ENCODE data around the gene UROD. TPM values are rescaled to one million over a fixed set of nuclear protein-coding genes. Genes with fewer than 3 reads are reported as not detected.

UROD gene
- total RNA-seq, 2 experiments from 2014 or later: 109 to 113 TPM

GRCh38 chr1:45026446-45026845 lies 14.4 kb downstream of the UROD start:
- Mint-ChIP-seq H3K36me3 (ENCODE audit: low read depth) (no peaks in the 10 kb centered on the region), H3K9me3 (no peaks in the 10 kb centered on the region), H3K27ac (peak overlapping the region; percentile 3), H3K4me1 (ENCODE audit: low read depth) (peaks cover 12% of the 10 kb centered on the region), H3K27me3 (no peaks in the 10 kb centered on the region), H3K4me3 (no peak overlapping the region)
- TF ChIP-seq CTCF (IDR thresholded peaks at IDR 0.05): no peak
- POLR2A ChIA-PET: interaction anchor here (1.2 kb wide), 1 partner anchor 16 kb away, joined by 3 read pairs; no protein-coding TSS in a partner anchor
- intact Hi-C loops (cut with micrococcal nuclease): no loop called here
- CTCF ChIA-PET: no interaction called here
- no peak for DNase-seq
- ATAC-seq: no peak

GRCh38 chr1:45032837-45033236 lies 20.8 kb downstream of the UROD start:
- no peaks in the 10 kb centered on the region for H3K27me3 Mint-ChIP-seq
- no peak overlapping the region for H3K27ac Mint-ChIP-seq
- ChIA-PET POLR2A (interaction anchor here (1.2 kb wide), 1 partner anchor 15 kb away, joined by 3 read pairs; no protein-coding TSS in a partner anchor), CTCF (interaction anchor here (1.5 to 2.8 kb wide), 2 partner anchors 17 to 18 kb away, joined by 5 to 9 read pairs; no protein-coding TSS in a partner anchor)
- ATAC-seq (no peak), DNase-seq (no peak)
- H3K9me3 Mint-ChIP-seq: no peaks in the 10 kb centered on the region
- H3K36me3 Mint-ChIP-seq (ENCODE audit: low read depth): no peaks in the 10 kb centered on the region
- peaks cover 10% of the 10 kb centered on the region for H3K4me1 Mint-ChIP-seq (ENCODE audit: low read depth)
- H3K4me3 Mint-ChIP-seq: no peak overlapping the region
- TF ChIP-seq CTCF (IDR thresholded peaks at IDR 0.05): no peak
- intact Hi-C loops (cut with micrococcal nuclease): no loop called here

DNA sequence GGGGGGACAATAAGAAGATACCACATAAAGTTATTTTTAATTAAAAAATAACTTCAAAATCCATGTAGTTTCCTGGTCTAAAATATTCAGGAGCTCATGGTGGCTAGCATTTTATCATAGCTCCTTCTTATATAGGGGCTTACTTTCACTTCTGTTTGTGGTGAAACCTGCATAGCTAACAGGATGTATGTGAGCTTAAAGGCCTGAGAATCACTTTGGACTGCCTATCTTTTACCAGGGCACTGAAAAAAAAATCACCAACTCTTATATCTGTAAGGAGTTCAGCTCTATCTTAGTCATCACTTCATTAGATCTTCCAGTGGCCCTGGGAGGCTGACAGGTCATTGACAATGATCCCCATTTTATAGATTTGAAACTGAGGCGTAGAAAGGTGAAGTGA lies 21.3 kb downstream of the UROD start:
- no peak overlapping the region for H3K4me3 Mint-ChIP-seq
- peak overlapping the region; percentile 52 for H3K27ac Mint-ChIP-seq
- H3K36me3 Mint-ChIP-seq (ENCODE audit: low read depth): no peaks in the 10 kb centered on the region
- peak; percentile 57 for ATAC-seq
- H3K4me1 Mint-ChIP-seq (ENCODE audit: low read depth): peaks cover 10% of the 10 kb centered on the region
- H3K27me3 Mint-ChIP-seq: no peaks in the 10 kb centered on the region
- CTCF ChIA-PET: interaction anchor here (1.5 to 2.8 kb wide), 3 partner anchors 10 to 19 kb away, joined by 5 to 9 read pairs (median 6); no protein-coding TSS in a partner anchor
- H3K9me3 Mint-ChIP-seq: no peaks in the 10 kb centered on the region
- POLR2A ChIA-PET: interaction anchor here (1.2 kb wide), 1 partner anchor 15 kb away, joined by 3 read pairs; no protein-coding TSS in a partner anchor
- no peak for DNase-seq
- no peak for TF ChIP-seq CTCF (IDR thresholded peaks at IDR 0.05)
- intact Hi-C loops (cut with micrococcal nuclease): no loop called here

DNA sequence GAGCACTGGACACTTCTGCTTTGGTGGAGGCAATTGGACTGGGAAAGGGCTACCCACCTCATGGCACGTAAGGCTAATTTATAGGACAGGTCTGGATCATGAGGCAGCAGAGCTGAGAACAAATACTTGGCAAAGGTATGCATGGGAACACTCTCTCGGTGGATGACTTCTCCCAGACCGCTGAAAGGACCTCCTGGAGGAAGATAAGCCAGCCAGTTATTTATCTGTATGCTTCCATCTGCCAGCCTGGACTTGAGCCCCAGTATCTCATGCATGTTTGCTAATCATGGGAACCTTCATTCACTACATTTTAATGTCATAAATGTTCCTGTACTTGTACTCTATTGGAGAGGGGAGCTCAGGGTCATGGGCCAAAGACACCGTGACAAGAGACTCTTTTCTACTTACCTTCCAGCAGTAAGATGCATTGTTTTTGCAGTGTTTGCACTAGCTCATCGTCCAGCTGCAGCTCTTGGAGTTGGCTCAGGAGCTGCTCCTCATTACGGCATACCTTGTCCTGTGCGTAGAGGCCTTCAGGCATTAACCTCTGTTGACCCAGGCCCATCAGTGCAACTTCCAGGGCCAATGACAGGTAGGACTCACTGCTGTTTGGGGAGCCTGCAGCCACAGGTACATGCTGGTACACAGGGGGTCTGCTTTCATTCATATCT lies 23.7 kb downstream of the UROD start:
- Mint-ChIP-seq H3K4me1 (ENCODE audit: low read depth) (peaks cover 10% of the 10 kb centered on the region), H3K27ac (no peak overlapping the region), H3K9me3 (no peaks in the 10 kb centered on the region), H3K4me3 (no peak overlapping the region), H3K27me3 (no peaks in the 10 kb centered on the region), H3K36me3 (ENCODE audit: low read depth) (no peaks in the 10 kb centered on the region)
- intact Hi-C loops (cut with micrococcal nuclease): no loop called here
- ChIA-PET CTCF (interaction anchor here (2.8 to 3.4 kb wide), 2 partner anchors 16 to 21 kb away, joined by 9 to 20 read pairs; no protein-coding TSS in a partner anchor), POLR2A (no interaction called here)
- ATAC-seq (no peak), DNase-seq (no peak)
- TF ChIP-seq CTCF (IDR thresholded peaks at IDR 0.05): no peak

DNA sequence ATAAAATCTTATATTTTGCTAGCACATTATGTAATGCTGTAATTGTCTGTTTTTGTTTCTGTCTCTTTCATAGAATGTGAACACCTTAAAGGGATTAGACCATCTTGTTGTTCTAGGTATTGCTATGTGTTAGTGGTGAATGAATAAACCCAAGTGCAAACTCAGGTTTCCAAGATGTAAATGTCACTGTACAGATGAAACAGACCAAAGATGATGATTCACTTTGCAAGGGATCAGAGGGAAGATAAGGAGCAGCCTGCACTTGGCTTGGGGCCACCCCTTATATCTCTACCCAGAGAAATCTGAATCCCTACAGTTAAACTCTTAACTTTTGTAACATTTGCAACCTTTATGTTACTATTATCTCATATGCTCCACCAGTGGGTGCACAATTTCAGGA lies 25.4 kb downstream of the UROD start:
- peak; percentile 33 for DNase-seq
- no peaks in the 10 kb centered on the region for H3K9me3 Mint-ChIP-seq
- POLR2A ChIA-PET: no interaction called here
- no peaks in the 10 kb centered on the region for H3K36me3 Mint-ChIP-seq (ENCODE audit: low read depth)
- no peak overlapping the region for H3K4me3 Mint-ChIP-seq
- CTCF ChIA-PET: no interaction called here
- ATAC-seq: peak; percentile 89
- TF ChIP-seq CTCF (IDR thresholded peaks at IDR 0.05): no peak
- peaks cover 10% of the 10 kb centered on the region for H3K4me1 Mint-ChIP-seq (ENCODE audit: low read depth)
- intact Hi-C loops (cut with micrococcal nuclease): no loop called here
- no peaks in the 10 kb centered on the region for H3K27me3 Mint-ChIP-seq
- H3K27ac Mint-ChIP-seq: no peak overlapping the region

All from activated CD8-positive, alpha-beta T cell treated with anti-CD3 and anti-CD28 coated beads for 36 hours (primary cell).